Measurements from ENCODE around the gene NOC4L.
A peak's percentile ranks its signal among the peaks of the same experiment; 100 is the strongest.
"Not testable (repeated sequence)": the region's sequence is repeated elsewhere in the genome, so short reads cannot be mapped to it uniquely, and the experiment has no call there.

Gene NOC4L

DNA sequence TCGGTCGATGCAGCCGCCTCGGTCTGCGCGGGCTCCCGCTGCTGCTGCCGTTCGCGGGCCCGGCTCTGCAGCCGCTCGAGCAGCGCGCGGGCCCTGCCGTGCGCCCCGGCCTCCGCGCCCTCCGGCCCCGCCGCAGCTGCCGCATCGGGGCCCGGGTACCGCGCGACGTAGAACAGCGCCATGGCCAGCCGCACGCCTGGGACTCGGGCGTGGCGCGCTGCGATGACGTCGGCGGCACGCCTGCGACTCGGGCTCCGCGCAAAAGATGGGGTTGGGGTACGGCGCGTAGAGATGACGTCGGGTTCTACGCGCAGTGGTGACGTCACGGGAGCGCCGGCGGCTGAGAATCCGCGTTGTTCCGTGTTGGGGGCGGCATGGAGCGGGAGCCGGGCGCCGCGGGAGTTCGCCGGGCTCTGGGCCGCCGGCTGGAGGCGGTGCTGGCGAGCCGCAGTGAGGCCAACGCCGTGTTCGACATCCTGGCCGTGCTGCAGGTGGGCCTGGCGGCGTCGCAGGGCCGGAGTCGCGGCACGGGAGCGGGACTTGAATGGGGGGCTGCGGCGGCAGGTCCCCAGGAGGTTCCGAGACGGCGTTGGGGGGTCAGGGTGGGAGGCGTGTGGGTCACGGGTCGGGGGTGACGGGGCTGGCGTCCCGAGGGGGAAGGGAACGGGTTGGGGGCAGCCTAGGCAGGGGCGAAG lies at the start of gene NOC4L, which contains the start of gene DDX51:
Gene NOC4L, plus strand, starts transcription at position 343 of the 695 bp plus-strand sequence. Its CDS starts 32 bp downstream, at position 375.
Gene DDX51, minus strand, starts transcription at position 205 of the 695 bp plus-strand sequence. Its CDS starts 23 bp downstream, at position 182.
- peak; percentile 87 for DNase-seq

DNA sequence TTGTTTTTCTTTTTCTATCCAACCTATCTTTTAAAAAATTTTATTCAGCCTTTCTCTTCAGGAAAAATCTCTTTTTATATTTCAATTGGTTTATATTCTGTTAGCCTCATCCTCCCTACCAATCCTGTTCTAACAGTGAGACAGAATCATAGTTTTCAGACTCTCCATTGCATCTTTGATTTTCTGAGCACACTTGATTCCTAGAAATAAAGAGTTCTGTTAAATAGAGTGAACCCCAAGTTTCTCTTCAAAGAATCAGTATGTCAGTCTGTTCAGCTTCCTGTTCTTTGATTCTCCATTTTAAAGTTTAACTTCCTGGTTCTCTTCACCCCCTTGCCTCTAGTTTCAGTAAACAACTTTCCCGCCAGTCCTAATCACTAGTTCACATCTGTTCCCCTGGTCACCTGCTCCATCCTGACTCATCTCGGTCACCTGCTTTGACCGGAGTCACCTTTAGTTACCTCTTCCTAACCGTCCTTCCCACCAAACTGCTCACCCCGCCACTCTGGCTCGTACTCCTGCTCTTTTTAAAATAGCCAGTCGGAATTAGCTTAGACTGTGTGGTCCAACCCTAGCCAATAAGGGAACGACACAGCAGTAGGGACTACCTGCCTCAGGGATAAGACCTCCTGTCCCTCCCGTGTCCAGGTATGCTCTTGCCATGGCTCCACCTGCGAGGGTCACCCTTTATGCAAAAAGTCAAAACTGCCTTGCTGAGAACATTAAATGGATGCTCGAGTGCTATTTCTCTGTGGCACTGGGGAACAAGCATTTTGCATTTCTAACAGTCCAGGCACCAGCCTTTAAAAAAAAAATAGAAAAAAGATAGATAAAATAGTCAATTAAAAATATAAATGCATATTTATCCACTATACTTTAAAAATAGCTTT lies 48.5 kb upstream of the NOC4L start:
- DNase-seq, result no peak

DNA sequence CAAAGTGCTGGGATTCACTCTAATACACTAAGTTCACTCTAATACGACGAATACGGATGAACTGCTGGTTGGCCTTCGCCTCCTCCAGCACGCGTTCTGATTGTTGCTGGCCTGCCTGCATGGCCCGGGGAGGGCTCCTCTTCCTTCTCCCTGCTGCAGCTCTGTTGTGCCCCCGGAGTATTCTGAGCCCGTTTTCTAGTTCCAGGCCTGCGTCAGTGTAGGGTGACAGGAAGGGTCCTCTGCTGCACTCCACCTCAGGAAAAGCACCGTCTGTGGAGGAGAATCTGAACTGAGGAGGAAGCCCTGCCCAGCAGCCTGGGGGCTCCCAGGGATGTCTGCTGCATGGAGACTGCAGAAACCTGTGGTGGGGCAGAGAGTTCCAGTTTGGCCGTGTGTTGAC lies 44.5 kb upstream of the NOC4L start:
- no peak for DNase-seq

DNA sequence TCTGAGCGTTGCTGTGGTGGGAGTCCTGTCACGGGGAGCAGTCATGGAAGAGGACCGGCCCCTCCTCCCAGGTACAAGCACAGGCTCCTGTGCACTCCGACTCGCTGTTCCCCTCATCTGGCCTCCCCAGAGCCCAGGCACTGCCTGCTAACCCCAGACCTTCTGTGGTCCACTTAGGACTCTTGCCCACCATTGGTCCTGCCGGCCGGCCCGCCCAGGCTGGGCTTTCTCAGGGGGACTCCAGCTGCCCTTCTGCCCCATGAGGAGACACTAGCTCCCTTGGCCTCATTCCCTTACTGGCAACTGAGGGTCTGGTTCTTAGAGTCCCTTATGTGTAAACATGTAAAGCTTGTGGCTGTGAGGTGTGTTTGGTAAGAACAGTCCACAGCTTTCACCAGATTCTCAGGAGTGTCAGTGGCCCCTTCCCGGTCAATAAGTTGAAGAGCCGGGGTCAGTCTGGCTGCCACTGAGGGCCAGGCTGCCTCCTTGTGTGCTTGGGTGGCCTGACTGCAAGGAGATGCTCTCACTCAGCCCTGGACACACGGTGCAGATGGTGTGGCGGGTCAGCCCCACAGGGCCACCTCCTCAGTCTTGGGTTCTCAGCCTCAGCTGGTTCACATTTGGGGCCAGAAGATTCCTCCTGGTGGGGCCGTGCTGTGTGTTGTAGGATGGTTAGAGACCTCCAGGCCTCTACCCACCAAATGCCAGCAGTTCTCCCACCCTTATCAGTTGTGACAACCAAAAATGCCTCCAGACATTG lies 43.8 kb upstream of the NOC4L start:
- DNase-seq, result no peak

DNA sequence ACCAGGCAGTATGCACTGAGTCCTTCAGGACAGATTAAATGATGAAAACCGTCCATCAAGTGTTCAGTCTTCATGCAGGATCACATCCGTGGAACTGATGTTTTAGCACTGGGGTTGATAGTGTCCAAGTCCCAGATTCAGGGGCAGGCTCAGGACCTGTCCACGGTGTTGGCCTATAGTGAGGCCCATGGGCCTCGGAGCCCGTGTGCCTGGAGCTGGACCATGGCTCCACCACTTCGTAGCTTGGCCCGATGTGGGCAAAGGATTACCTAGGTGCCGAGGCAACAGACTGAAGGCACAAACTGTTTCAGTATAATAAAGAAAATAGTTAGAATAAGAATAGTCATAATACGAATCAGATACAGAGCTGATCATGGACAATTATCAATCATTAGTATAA lies 42.0 kb upstream of the NOC4L start:
- DNase-seq, result no peak

DNA sequence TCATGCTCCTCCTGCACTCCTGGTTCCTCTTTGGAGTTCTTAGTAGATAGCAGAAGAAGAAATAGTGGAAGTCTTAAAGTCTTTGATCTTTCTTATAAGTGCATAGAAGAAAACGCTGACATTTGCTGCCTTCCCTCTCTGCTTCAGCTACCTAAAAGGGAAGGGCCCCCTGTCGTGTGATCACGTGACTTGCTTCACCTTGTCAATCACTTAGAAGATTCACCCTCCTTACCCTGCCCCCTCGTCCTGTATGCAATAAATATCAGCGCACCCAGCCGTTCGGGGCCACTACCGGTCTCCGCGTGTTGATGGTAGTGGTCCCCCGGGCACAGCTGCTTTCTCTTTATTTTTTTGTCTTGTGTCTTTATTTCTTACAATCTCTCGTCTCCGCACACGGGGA lies 41.2 kb upstream of the NOC4L start:
- DNase-seq, result not testable (repeated sequence)

DNA sequence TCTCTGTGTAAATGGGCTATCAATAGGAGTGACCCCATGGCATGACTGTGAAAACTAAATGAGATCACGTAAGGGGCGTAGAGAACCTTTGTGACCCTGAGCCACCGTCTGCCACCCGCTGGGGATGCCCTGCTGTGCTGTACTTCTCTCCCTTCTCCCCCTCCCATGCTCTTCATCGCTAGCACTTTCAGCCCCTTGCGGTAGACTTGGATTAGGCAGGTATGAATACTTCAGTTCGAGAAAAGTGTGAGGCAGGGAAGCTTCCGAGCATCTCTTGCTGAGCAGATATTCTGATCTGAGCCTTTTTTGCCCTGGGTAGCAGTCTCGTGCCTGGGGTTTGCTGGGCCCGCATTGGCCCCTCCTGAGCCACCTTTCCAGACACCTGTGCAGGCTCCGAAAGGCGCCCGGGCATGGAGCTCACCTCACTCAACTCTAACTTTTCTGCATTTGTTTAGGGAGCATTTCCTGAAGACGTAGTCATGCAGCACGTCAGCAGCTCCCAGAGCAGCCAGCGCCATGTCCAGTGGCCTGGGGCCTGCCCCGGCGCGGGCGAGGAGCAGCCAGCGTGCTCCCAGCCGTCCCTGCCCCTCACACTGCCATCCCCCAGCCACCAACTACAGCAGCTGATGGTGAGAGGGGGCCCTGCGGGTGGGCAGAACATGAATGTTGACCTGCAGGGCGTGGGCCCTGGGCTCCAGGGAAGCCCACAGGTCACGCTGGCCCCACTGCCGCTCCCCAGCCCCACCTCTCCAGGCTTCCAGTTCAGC lies 40.5 kb upstream of the NOC4L start:
- no peak for DNase-seq

DNA sequence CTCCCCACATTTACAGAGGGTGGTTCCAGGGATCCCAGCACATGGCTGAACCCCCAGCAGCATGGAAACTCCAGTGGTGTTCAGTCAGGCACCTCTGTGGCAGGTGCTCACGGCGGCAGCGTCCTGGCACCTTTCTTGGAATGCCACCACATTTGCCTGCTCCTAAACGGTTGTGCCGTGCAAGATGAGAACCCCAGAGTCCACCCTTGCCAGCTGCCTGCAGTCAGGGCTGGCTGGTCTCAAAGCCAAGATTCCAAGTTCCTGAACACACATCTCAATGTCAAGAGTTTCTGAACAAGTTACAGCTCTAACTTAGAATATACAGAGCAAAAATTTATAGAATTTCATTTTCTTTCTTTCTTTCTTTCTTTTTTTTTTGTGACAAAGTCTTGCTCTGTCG lies 38.8 kb upstream of the NOC4L start:
- no peak for DNase-seq

DNA sequence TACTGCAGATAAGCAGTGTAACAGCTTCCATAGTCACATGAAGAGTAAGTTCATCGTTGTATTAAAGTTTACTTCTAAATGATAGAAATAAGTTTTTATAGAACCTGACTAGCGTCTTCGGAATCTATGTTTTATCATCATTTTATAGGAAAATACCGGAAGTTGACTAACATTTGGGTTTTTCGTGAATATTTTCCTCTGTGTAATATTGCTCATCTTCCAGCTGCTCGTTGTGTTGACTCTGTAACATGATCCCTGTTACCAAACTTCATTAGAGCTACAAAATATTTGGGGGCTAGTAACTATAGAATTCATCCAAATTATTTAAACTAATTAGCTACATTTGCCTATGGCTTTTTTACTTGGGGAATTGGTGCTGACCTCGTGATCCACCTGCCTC lies 37.3 kb upstream of the NOC4L start:
- no peak for DNase-seq

DNA sequence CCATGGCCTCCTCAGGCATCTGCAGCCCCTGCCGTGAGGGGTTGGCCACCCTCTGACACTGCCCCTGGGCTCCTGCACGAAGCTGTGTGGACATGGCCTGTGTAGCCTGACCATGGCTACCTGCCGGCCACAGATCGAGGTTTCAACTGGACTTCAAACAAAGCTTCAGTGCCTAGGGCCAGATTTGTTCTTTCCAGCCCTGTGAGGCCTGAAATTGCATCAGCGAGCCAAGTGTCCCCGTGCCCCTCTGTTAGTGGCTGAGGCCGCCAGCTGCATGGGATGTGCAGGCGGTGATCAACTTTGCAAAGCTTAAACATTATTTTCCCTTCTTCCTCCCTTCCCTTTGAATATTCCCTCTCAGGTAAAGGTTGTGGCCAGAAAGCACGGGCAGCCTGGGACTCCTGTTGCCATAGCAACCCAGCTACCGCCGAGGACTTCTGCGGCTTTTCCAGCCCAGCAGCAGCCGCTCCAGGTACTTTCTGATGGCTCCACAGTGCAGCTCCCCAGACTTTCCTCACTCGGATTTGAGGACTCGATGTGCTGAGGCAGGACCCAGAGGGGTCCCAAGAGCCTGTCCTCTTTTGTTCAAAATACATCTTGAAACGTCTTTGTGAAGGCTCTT lies 35.9 kb upstream of the NOC4L start:
- DNase-seq, result no peak

DNA sequence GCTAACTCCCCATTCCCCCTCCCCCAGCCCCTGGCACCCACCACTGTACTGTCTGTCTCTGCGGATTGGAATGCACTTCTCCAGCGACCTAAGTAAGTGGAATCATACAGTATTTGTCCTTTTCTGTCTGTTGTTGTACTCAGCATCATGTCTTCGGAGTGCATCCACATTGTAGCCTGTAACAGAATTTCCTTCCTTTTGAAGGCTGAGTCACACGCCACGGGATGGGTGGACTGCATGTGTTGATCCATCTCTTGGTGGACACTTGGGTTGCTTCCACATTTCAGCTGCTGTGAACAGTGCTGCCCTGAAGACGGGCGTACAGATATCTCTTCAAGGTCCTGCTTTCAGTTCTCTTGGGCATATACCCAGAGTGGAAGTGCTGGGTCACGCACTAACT lies 34.5 kb upstream of the NOC4L start:
- no peak for DNase-seq

DNA sequence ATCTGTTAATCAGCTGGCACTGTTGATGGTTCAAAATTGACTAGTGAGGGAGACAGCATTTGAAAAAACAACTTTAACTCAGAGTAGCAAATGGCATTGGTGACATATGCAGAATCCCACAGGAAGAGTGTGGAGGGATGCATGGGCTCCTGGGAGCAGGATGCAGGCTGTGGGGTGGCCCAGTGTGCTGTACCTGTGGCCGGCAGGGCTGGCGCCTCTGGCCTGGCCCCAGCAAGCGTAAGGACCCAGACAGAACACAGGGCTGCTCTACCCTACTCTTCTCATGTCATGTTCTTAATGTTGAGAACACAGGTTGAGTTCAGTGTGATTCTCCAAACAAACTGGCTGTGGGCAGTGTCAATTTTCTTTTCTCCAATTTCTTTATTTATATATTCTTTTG lies 33.6 kb upstream of the NOC4L start:
- DNase-seq, result no peak

DNA sequence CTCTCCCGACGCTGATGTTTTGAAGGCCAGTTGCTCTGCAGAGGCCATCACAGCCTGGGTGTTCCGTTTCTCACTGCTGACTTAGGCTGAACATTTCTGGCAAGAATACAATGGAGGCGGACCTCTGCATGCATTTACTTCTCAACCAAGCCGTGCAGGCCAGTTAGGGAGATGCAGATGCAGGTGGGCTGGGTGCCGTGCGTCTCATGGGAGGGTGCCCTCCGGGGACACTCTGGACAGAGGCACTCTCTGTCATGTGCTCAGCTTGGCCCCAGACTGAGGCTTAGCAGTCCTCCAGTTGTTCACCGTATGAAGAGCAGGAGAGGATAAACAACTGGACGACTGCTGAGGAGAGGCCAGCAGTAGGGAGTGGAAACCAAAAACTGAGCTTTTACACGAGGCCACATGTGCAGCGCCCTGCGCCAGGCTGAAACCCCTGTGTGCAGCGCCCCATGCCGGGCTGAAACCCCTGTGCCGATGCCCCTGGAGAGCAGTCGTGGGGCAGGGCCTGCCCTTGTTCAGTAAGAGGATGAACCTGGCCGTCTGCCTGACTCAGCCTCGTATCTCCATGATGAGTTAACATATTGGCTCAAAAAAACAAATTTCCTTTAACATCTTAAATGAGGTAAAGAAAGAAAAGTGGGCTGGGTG lies 32.5 kb upstream of the NOC4L start:
- no peak for DNase-seq

DNA sequence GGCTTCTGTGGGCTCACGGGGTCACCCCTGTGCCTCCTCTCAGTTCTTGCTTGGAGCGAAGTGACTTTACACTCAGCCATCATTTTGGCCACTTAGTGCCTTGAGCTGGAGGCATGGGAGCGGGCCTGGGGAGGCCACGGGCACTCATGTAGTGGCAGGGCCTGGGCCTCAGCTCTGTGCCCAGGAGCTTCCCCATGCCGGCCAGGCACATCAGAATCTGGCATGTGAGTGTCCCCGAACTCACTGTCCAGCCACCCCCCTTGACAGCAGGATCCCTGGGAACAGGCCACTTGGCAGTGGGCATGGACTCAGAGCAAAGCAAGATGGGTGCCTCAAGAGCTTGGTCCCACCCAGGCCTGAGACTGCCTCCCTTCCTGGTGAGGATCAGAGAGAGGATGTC lies 29.6 kb upstream of the NOC4L start:
- DNase-seq, result no peak

DNA sequence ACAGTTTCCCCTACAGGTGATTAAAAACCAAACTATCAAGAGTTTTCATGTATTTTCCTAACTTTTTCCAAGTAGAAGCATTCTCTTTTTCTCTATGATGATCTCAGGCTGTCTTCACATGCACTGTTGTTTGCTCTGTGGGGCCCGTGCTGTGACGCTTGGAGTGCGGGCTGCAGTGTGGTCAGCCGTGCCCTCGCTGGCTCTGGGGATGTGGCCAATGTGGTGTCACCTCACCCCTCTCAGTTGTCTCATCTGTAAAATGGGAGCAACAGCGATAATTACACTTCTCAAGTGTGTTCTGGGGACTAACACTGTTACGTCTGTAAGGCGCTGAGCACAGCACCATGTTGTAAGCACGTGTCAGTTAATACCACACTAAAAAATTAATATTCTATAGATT lies 28.8 kb upstream of the NOC4L start:
- DNase-seq, result no peak

DNA sequence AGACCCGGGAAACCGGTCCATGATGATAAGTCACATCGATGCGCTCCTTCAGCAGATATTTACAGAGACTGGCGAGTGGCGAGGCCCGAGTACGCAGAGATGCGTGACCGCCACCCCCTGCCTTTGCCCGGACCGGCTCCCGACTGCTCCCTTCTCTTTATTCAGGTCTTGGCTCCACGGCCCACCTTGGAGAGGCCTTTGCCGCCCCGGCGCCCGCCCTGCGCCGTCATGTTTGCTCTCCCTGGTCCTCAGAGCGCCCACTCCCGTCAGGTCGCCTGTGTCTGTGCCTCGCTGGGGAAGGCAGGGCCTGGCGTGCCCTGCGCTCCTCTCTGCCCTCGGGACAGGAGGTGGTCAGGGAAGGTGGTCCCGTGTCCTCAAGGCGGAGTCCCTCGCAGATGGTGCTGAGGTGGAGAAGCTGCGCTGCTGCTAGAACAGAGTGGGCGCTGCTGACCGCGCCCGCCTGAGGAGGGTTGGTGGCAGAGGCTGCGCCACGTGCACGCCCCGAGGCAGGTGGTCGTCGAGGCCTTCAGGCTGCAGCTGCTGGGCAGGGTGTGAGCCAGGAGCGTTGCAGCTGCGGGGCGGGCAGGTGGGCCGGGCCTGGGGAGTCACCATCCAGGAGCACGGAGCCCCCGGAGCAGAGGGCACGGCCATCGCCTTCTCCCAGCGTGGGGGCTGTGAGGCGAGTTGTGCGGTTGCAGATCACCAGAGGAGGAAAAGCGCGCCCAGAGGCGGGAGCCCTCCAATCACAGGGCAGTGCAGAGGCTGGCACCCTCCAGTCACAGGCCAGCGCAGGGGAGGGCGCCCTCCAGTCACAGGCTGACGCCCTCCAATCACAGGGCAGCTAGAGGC lies 27.3 kb upstream of the NOC4L start:
- DNase-seq, result no peak

DNA sequence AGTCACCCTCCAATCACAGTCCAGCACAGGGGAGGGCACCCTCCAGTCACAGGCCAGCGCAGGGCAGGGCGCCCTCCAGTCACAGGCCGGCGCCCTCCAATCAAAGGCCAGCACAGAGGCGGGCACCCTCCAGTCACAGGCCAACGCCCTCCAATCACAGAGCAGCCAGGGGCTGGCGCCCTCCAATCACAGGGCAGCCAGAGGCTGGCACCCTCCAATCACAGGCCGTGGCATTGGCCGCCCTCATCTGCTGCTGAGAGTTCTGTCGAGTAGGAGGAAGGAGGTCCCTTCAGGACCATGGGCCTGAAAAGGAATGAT lies 26.7 kb upstream of the NOC4L start:
- DNase-seq, result no peak

DNA sequence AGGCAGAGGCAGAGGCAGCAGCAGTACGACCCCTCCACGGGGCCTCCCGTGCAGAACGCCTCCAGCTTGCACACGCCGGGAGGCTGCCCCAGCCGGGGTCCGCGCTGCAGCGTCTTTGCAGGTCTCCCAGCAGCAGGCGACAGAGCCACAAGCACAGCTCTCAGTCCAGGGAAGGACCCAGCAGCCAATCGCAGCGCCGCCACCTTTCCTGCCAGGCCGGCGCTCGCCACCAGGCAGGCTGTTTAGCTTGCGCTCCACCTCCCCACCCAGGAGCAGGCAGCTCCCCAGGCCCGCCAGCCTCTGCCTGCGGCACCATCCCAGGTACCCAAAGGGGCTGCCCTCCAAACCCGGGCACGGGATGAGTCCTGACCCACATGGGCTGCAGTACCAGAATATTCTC lies 25.4 kb upstream of the NOC4L start:
- no peak for DNase-seq

DNA sequence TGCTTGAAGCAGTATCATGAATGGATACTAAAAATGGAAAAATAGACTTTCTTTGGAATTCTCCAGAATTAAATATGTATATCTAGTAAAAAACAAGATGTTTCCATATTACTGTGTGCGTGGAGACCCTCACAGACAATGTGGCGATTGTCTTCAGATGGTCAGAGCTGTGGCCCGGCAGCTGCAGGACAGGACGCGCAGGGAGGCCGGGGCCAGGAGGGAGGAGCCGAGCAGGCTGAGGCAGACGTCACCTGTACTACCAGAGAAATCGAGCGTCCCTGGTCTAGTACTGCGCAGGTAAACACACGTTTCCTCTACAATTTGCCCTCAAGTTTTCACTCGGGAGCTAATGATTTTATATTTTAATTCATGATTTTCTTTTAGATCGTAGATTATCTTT lies 23.0 kb upstream of the NOC4L start:
- DNase-seq, result no peak

DNA sequence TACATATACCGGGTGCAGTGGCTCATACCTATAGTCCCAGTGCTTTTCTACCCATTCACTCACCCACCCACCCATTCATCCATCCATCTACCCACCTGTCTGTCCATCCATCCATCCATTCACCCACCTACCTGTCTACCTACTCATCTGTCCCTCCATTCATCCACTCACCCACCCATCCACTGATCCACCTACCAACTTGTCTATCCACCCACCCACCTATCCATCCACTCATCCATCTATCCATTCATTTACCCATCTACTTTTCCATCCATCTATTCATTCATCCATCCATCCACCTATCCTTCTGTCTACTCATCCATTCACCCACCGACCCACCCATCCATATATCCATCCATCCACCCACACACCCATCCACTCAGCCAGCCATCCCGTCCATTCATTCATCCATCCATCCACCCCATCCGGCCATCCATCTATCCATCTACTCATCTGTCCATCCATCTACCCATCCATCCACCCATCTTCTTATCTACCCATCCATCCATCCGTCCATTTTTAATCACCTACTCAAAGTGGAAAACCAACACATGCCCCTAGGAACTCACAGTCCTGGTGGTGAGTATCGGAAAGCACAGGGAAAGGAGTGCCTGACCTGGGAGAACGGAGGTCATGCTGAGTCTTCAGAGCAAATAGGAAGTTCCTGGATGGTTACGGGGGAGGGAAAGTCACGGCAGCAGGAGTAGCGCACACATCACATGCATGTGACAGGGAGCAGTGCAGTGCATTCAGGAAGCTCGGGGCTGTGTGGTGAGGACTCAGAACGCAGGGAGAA lies 20.1 kb upstream of the NOC4L start:
- no peak for DNase-seq

All from NCI-H2029 (cell line).